ENCODE results near the gene DDX55.
"Not testable (repeated sequence)": the region's sequence is repeated elsewhere in the genome, so short reads cannot be mapped to it uniquely, and the experiment has no call there.

Gene DDX55

DNA sequence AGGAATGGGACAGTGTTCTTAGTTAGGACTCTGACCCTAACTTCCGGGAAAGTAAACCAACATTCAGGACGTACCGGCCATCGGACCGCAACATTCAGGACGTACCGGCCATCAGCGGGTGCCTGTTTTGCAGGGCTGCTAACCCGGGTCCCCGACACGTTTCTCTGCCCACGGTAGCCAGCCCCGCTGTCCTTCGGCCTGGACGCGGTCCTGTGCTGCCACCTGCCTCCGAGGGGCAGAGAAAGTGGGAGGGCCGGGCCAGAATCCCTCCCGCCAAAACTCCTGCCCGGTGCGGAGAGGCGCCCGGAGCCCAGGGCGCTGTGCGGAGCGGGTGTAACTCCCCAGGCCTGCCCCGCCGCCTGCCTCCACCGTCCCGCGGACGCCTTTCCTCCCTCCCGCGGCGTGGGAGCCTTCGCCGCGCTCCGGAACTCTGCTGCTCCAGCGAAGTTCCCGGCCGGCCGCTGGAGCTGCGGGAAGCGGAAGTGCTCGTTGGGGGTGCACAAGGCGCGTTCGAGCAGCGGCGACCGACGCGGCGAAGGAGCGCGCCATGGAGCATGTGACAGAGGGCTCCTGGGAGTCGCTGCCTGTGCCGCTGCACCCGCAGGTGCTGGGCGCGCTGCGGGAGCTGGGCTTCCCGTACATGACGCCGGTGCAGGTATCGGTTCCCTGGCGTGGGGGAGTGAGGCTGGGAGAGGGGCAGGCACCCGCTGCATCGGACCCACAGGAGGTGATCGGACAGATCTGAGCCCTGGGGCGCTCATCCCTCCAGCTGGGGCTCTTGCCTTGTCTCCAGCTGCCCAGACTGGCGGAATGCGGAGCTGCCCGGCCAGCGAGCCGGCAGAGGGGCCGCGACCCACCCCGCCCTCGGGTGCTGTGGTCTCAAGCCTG, at the start of gene DDX55:
TSS of gene DDX55 (plus strand) at position 498 of the 888 bp plus-strand sequence. CDS start at position 548, 50 bp downstream.
- in situ Hi-C loops (cut with HindIII; ENCODE audit: low pct_ligation_motif_present, low pct_unique_long_range_greater_than_20kb, low sequenced_read_pairs): no loop called here
- DNase-seq: peak; percentile 91

DNA sequence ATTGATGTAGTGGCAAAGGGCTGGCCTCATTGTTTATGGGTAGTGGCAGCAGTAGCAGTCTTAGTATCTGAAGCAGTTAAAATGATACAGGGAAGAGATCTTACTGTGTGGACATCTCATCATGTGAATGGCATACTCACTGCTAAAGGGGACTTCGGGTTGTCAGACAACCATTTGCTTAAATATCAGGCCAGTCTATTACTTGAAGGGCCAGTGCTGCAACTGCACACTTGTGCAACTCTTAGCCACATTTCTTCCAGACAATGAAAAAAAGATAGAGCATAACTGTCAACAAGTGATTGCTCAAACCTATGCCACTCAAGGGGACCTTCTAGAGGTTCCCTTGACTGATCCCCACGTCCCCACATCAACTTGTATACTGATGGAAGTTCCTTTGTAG, 47.8 kb upstream of the DDX55 start:
- in situ Hi-C loops (cut with HindIII; ENCODE audit: low pct_ligation_motif_present, low pct_unique_long_range_greater_than_20kb, low sequenced_read_pairs); DNase-seq: not testable (repeated sequence)

DNA sequence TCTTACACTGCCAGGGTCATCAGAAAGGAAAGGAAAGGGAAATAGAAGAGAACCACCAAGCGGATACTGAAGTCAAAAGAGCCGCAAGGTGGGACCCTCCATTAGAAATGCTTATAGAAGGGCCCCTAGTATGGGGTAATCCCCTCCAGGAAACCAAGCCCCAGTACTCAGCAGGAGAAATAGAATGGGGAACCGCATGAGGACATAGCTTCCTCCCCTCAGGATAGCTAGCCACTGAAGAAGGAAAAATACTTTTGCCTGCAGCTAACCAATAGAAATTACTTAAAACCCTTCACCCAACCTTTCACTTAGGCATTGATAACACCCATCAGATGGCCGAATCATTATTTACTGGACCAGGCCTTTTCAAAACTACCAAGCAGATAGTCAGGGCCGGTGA, 47.1 kb upstream of the DDX55 start:
- in situ Hi-C loops (cut with HindIII; ENCODE audit: low pct_ligation_motif_present, low pct_unique_long_range_greater_than_20kb, low sequenced_read_pairs); DNase-seq: not testable (repeated sequence)

DNA sequence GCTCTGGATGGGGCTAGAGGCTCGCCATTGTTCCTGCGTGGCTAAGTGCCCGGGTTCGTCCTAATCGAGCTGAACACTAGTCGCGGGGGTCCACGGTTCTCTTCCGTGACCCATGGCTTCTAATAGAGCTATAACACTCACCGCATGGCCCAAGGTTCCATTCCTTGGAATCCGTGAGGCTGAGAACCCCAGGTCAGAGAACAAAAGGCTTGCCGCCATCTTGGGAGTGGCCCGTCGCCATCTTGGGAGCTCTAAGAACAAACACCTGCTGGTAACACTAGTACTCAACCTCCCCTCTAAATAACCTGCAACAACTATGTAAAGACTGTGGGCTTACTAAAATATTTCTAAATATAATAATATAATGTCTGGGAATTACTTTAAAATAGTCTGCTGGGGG, 43.4 kb upstream of the DDX55 start:
- DNase-seq; in situ Hi-C loops (cut with HindIII; ENCODE audit: low pct_ligation_motif_present, low pct_unique_long_range_greater_than_20kb, low sequenced_read_pairs): not testable (repeated sequence)

DNA sequence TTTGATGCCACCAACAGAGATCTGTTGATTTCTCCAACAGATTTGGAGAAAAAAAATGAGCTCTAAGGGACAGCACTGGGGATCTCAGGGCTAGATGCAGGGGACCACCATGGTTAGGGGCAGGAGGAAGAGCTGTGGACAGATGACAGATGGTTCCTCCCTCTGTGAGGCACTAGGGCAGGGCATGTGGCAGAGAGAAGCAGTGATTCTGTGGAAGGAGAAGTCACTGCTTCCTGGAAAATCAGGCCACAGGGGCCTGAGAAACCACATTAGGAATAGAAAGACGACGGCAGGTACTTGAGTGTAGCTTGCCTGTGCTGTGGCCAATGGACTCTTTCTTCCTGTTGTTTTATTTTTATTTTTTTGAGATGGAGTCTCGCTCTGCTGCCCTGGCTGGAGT, 42.4 kb upstream of the DDX55 start:
- in situ Hi-C loops (cut with HindIII; ENCODE audit: low pct_ligation_motif_present, low pct_unique_long_range_greater_than_20kb, low sequenced_read_pairs): no loop called here
- no peak for DNase-seq

DNA sequence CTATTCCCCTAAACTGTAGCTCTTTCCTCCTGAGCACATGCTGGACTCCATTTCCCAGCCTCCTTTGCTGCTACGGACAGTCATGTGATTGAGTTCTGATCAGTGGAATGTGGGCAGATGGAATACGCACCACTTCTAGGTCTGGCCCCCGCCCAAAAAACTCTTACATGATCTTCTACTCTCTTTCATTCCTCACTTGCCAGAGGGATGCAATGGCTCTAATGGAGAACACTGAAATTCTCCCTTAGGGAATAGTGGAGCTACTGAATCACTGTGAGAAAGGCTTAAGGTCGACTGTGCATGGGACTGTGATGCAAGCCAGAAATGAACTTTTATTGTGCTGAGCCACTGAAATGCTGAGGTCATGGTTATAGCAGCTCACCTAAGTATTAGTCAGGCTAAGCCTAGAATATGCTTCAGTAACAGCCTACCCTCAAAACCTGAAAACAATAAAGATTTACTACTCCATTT, 30.5 kb upstream of the DDX55 start:
- DNase-seq: no peak
- in situ Hi-C loops (cut with HindIII; ENCODE audit: low pct_ligation_motif_present, low pct_unique_long_range_greater_than_20kb, low sequenced_read_pairs): no loop called here

DNA sequence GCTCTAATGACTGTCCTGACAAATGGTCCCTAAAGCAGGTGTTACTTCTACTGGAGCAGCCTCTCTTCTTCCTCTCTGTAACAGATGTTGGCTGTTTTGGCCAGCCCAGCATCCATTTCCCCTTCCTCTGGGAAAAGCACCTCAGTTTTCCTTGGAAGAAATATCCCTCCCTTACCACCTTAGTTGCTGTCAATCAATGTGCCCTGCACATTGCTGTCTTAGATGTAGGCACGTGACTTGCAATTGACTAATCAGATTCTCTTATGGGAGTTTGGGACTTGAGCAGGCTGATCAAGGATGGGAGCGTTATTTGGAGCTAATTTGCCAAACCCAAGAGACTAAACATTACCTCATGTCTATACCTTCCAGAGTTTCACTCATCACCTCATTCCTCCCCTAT, 29.5 kb upstream of the DDX55 start:
- DNase-seq: no peak
- in situ Hi-C loops (cut with HindIII; ENCODE audit: low pct_ligation_motif_present, low pct_unique_long_range_greater_than_20kb, low sequenced_read_pairs): no loop called here

DNA sequence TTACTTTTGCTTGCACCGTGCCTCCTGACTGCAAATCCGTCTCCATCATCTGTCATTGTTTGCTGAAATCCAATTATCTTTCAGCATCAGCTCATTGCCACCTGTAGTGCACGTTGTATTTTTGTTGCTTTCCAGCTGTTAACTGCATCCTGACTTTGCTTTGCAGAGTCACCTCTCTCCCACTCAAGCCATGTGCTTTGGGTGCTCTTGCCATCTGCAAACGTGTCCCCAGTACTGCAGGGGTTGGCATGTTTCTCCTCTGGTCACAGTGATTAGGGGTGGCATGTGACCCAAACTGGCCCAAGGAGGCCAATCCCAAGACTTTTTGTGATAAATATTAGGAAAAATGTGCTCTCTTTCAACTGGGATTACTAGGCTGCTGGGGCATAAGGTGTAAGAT, 28.0 kb upstream of the DDX55 start:
- DNase-seq: no peak
- in situ Hi-C loops (cut with HindIII; ENCODE audit: low pct_ligation_motif_present, low pct_unique_long_range_greater_than_20kb, low sequenced_read_pairs): no loop called here

GRCh38 chr12:123576611-123577010, 25.3 kb upstream of the DDX55 start:
- in situ Hi-C loops (cut with HindIII; ENCODE audit: low pct_ligation_motif_present, low pct_unique_long_range_greater_than_20kb, low sequenced_read_pairs): no loop called here
- DNase-seq: no peak

DNA sequence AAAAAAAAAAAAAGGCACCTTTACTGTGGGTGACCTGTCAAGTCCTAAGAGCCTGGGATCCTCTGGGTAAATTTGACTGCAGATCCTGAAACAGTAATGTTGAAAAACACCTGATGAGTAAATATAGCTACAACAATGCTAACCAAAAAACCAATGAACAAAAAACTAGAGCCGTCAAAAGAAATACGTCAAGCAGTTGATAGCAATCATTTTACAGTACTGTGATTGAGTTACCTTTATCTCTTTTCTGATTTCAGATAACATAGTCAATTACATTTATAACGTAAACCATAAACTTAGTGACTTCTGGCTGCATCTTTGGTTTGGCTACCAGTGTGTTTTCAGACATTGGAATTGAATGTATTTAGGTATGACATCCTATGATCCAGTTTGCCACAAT, 23.7 kb upstream of the DDX55 start:
- in situ Hi-C loops (cut with HindIII; ENCODE audit: low pct_ligation_motif_present, low pct_unique_long_range_greater_than_20kb, low sequenced_read_pairs): no loop called here
- DNase-seq: no peak

- DNase-seq; in situ Hi-C loops (cut with HindIII; ENCODE audit: low pct_ligation_motif_present, low pct_unique_long_range_greater_than_20kb, low sequenced_read_pairs): not testable (repeated sequence)
These were observed 23.1 kb upstream of the DDX55 start for GRCh38 chr12:123578829-123579228.

DNA sequence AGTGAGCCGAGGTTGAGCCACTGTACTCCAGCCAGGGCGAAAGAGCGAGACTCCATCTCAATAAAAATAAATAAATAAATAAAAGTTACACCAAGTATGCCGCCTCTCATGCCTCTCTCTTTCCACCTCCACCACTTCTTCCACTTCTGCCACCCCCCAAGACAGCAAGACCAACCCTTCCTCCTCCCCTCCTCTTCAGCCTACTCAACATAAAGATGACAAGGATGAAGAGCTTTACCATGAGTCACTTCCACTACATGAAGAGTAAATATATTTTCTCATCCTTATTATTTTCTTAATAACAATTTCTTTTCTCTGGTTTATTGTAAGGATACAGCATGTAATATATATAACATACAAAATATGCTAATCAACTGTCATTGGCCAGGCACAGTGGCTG, 21.1 kb upstream of the DDX55 start:
- in situ Hi-C loops (cut with HindIII; ENCODE audit: low pct_ligation_motif_present, low pct_unique_long_range_greater_than_20kb, low sequenced_read_pairs): no loop called here
- no peak for DNase-seq

GRCh38 chr12:123591702-123592481, 10.0 kb upstream of the DDX55 start:
- DNase-seq: no peak
- in situ Hi-C loops (cut with HindIII; ENCODE audit: low pct_ligation_motif_present, low pct_unique_long_range_greater_than_20kb, low sequenced_read_pairs): no loop called here

DNA sequence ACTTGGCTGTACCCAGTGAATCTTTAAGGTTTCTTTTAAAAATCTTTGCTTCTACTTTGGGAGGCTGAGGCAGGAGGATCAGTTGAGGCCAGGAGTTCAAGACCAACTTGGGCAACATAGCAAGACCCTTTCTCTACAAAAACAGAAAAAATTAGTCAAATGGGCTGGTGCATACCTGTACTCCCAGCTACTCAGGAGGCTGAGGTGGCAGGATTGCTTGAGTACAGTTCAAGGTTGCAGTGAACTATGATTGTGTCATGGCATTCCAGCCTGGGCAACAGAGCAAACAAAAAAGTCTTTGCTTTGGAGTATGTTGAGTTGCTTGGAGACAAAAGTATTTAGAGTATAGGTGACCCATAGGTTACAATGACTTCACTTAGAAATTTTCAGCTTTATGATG, 6.2 kb upstream of the DDX55 start:
- in situ Hi-C loops (cut with HindIII; ENCODE audit: low pct_ligation_motif_present, low pct_unique_long_range_greater_than_20kb, low sequenced_read_pairs): no loop called here
- no peak for DNase-seq

- in situ Hi-C loops (cut with HindIII; ENCODE audit: low pct_ligation_motif_present, low pct_unique_long_range_greater_than_20kb, low sequenced_read_pairs): no loop called here
- no peak for DNase-seq
These were observed 4.8 kb upstream of the DDX55 start for GRCh38 chr12:123597100-123597499.

DNA sequence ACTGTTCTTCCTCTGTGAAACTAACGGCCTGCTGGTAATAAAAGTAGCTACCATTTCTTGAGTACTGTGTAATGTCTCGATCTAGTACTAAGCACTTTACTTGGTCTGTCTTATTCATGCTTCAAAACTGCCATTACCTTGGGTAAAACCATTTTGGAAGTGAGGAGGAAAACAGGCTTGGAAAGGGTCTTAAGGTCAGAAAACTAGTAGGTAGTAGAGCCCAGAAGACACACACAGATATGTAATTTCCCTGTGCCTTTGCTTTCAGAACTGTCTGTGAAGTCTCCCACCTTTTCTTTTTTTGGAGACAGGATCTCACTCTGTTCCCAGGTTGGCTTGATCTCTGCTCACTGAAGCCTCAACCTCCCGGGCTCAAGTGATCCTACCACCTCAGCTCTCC, 3.4 kb upstream of the DDX55 start:
- no peak for DNase-seq
- in situ Hi-C loops (cut with HindIII; ENCODE audit: low pct_ligation_motif_present, low pct_unique_long_range_greater_than_20kb, low sequenced_read_pairs): no loop called here

GRCh38 chr12:123599310-123599709, 2.6 kb upstream of the DDX55 start:
- in situ Hi-C loops (cut with HindIII; ENCODE audit: low pct_ligation_motif_present, low pct_unique_long_range_greater_than_20kb, low sequenced_read_pairs): no loop called here

DNA sequence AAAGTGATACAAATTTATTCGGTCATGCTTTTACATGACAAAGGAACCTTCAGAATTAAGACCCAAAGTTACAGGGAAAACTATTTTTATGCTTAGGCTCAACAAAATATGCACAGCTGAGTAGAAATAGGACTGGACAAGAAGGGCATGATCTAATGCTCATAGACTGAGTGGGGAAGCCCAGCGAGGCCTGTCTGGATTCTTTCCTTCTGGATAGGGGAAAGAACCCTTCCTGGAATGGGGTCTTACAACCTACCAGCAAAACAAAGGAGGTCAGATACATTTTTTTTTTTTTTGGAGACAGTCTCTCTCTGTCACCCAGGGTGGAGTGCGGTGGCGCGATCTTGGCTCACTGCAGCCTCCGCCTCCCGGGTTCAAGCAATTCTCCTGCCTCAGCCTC, 2.2 kb upstream of the DDX55 start:
- in situ Hi-C loops (cut with HindIII; ENCODE audit: low pct_ligation_motif_present, low pct_unique_long_range_greater_than_20kb, low sequenced_read_pairs): no loop called here
- no peak for DNase-seq

More at GRCh38 chr12:123599310-123599709, 2.6 kb upstream of the DDX55 start:
- no peak for DNase-seq

GRCh38 chr12:123602651-123603195, 824 bp downstream of the DDX55 start:
- DNase-seq: no peak
- in situ Hi-C loops (cut with HindIII; ENCODE audit: low pct_ligation_motif_present, low pct_unique_long_range_greater_than_20kb, low sequenced_read_pairs): no loop called here

Measured in ACHN (cell line).